CD4-positive, alpha-beta T cell treated with Interferon gamma for 1 hour (primary cell): ENCODE results near the gene SF3B4.
"Not testable (repeated sequence)": the region's sequence is repeated elsewhere in the genome, so short reads cannot be mapped to it uniquely, and the experiment has no call there.

Experiments used
- DNase-seq: peaks from one replicate; pipeline ENCODE4 v3.0.0-alpha.2; 2020

The SF3B4 gene

GRCh38 chr1:149887196-149887455 is 40.5 kb downstream of the SF3B4 start:
- DNase-seq, result not testable (repeated sequence)

GRCh38 chr1:149886396-149887195 is 41.0 kb downstream of the SF3B4 start:
- DNase-seq, result peak; percentile 96

- DNase-seq, result not testable (repeated sequence)
Measured at GRCh38 chr1:149886121-149886395, 41.5 kb downstream of the SF3B4 start.

GRCh38 chr1:149885339-149886120 is 42.1 kb downstream of the SF3B4 start:
- DNase-seq, result peak; percentile 68

GRCh38 chr1:149884433-149885338 is 42.9 kb downstream of the SF3B4 start:
- DNase-seq, result peak; percentile 18

GRCh38 chr1:149883598-149884247 is 43.9 kb downstream of the SF3B4 start:
- no peak for DNase-seq

GRCh38 chr1:149881876-149882275 is 45.7 kb downstream of the SF3B4 start:
- DNase-seq, result no peak

- DNase-seq, result no peak
Measured at GRCh38 chr1:149879556-149879955, 48.0 kb downstream of the SF3B4 start.

- no peak for DNase-seq
Measured at GRCh38 chr1:149877211-149877946, 50.2 kb downstream of the SF3B4 start.
